ENCODE data around the gene ANKS6. TPM values are rescaled to one million over a fixed set of nuclear protein-coding genes. Genes with fewer than 3 reads are reported as not detected.

Gene ANKS6
- total and polyA plus RNA-seq, 9 of the 15 experiments (the other 6 are each of a cell fraction or from before 2014, with no cell fraction given): 9.9 to 74.5 (median 36.9) TPM

GRCh38 chr9:98767915-98768314, 28.4 kb downstream of the ANKS6 start:
- ChIA-PET POLR2A (interaction anchor here (0.7 kb wide), 1 partner anchor 48 kb away, joined by 3 read pairs; no protein-coding TSS in a partner anchor), CTCF (ENCODE audit: low intra/inter-chr PET ratio) (no interaction called here)
- DNase-seq (ENCODE audit: extremely low read depth in 1 of 4, low spot score in 3 of 4) (no peak), FAIRE-seq (no peak), ATAC-seq (no peak)
- H3K27ac ChIP-seq (ENCODE audit: extremely low read depth, low read depth, low read length): no peak overlapping the region
- TF ChIP-seq CTCF (IDR thresholded peaks at IDR 0.05 in 2 of 3, conservative IDR thresholded peaks at IDR 0.05 in 1 of 3; ENCODE audit: insufficient read depth in 2 of 3, low read depth in 1 of 3, low read length in 3 of 3) (0 out of 6 replicates have a peak, but pooled peaks of 1 of the 3 experiments have one; percentile 13), ZEB2 (IDR thresholded peaks at IDR 0.05) (no peak)
- TF ChIP-seq, protein P1, sequence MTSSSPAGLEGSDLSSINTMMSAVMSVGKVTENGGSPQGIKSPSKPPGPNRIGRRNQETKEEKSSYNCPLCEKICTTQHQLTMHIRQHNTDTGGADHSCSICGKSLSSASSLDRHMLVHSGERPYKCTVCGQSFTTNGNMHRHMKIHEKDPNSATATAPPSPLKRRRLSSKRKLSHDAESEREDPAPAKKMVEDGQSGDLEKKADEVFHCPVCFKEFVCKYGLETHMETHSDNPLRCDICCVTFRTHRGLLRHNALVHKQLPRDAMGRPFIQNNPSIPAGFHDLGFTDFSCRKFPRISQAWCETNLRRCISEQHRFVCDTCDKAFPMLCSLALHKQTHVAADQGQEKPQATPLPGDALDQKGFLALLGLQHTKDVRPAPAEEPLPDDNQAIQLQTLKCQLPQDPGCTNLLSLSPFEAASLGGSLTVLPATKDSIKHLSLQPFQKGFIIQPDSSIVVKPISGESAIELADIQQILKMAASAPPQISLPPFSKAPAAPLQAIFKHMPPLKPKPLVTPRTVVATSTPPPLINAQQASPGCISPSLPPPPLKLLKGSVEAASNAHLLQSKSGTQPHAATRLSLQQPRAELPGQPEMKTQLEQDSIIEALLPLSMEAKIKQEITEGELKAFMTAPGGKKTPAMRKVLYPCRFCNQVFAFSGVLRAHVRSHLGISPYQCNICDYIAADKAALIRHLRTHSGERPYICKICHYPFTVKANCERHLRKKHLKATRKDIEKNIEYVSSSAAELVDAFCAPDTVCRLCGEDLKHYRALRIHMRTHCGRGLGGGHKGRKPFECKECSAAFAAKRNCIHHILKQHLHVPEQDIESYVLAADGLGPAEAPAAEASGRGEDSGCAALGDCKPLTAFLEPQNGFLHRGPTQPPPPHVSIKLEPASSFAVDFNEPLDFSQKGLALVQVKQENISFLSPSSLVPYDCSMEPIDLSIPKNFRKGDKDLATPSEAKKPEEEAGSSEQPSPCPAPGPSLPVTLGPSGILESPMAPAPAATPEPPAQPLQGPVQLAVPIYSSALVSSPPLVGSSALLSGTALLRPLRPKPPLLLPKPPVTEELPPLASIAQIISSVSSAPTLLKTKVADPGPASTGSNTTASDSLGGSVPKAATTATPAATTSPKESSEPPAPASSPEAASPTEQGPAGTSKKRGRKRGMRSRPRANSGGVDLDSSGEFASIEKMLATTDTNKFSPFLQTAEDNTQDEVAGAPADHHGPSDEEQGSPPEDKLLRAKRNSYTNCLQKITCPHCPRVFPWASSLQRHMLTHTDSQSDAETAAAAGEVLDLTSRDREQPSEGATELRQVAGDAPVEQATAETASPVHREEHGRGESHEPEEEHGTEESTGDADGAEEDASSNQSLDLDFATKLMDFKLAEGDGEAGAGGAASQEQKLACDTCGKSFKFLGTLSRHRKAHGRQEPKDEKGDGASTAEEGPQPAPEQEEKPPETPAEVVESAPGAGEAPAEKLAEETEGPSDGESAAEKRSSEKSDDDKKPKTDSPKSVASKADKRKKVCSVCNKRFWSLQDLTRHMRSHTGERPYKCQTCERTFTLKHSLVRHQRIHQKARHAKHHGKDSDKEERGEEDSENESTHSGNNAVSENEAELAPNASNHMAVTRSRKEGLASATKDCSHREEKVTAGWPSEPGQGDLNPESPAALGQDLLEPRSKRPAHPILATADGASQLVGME (CRISPR knock-in tag; IDR thresholded peaks at IDR 0.05): no peak
- H3K4me3 ChIP-seq: no peak overlapping the region
- H3K4me1 ChIP-seq (replicated peaks in 1 of 2; ENCODE audit: control insufficient read depth in 2 of 2, insufficient read depth in 2 of 2, low read length in 2 of 2): no peaks in the 10 kb centered on the region
- H4K20me1 ChIP-seq (replicated peaks; ENCODE audit: control insufficient read depth, insufficient read depth, low read length): no peaks in the 10 kb centered on the region
- BruUV-seq (replicated peaks): no TSS peak
- H2AFZ ChIP-seq (ENCODE audit: low read depth, low read length): no peak overlapping the region
- H3K9ac ChIP-seq (ENCODE audit: insufficient read depth in 1 of 2, low read depth in 2 of 2, low read length in 2 of 2): no peak overlapping the region
- H3K9me1 ChIP-seq (ENCODE audit: control insufficient read depth, insufficient read depth, low read length): peaks cover 2% of the 10 kb centered on the region
- no peaks in the 10 kb centered on the region for H3K27me3 ChIP-seq (ENCODE audit: control insufficient read depth in 2 of 2, insufficient read depth in 2 of 2, low read length in 2 of 2)
- peaks cover 66% of the 10 kb centered on the region for H3K36me3 ChIP-seq (ENCODE audit: control insufficient read depth, insufficient read depth, low read length)
- 93% methylated on average over 7 of the region's 7 CpGs for WGBS (ENCODE audit: insufficient coverage, low coverage, missing lambda C conversion rate)
- no peaks in the 10 kb centered on the region for H3K9me3 ChIP-seq (replicated peaks; ENCODE audit: control insufficient read depth, insufficient read depth, low read depth, low read length)
- H3K4me2 ChIP-seq (ENCODE audit: insufficient read depth, low read length): no peak overlapping the region
- intact Hi-C loops (cut with micrococcal nuclease): no loop called here
- H3K79me2 ChIP-seq (ENCODE audit: control insufficient read depth, insufficient read depth, low read length): no peaks in the 10 kb centered on the region
- in situ Hi-C loops (cut with MboI): no loop called here

Data from K562 (cell line).